GM18858 (cell line): ENCODE measurements around the gene SLC41A3.
A peak's percentile ranks its signal among the peaks of the same experiment; 100 is the strongest.

Source experiments
- ATAC-seq: cut with Tn5 transposase; IDR thresholded peaks from one replicate; pipeline ENCODE4 v1.9.1; 2021; ENCODE audit not compliant: unreplicated experiment

SLC41A3 gene

GRCh38 chr3:126083913-126084767, at the start of gene SLC41A3:
Gene SLC41A3 (minus strand): TSS chr3:126084124. CDS start chr3:126068219, 15,905 bp downstream.
- peak; percentile 87 for ATAC-seq

GRCh38 chr3:126133606-126134005, 49.7 kb upstream of the SLC41A3 start:
- ATAC-seq = no peak

GRCh38 chr3:126132751-126133511, 49.0 kb upstream of the SLC41A3 start:
- ATAC-seq = no peak

GRCh38 chr3:126131881-126132750, 48.2 kb upstream of the SLC41A3 start:
- ATAC-seq = no peak

GRCh38 chr3:126130981-126131745, 47.2 kb upstream of the SLC41A3 start:
- ATAC-seq = no peak

GRCh38 chr3:126130081-126130855, 46.3 kb upstream of the SLC41A3 start:
- ATAC-seq = no peak

- no peak for ATAC-seq
Observed at GRCh38 chr3:126129398-126129891, 45.5 kb upstream of the SLC41A3 start.

GRCh38 chr3:126128504-126129397, 44.8 kb upstream of the SLC41A3 start:
- ATAC-seq = no peak

- ATAC-seq = no peak
Observed at GRCh38 chr3:126127904-126128303, 44.0 kb upstream of the SLC41A3 start.

GRCh38 chr3:126127452-126127851, 43.5 kb upstream of the SLC41A3 start:
- ATAC-seq = no peak

- no peak for ATAC-seq
Observed at GRCh38 chr3:126126811-126127431, 43.0 kb upstream of the SLC41A3 start.

- no peak for ATAC-seq
Observed at GRCh38 chr3:126126286-126126685, 42.4 kb upstream of the SLC41A3 start.

GRCh38 chr3:126125781-126126251, 41.9 kb upstream of the SLC41A3 start:
- ATAC-seq = no peak

GRCh38 chr3:126125341-126125740, 41.4 kb upstream of the SLC41A3 start:
- ATAC-seq = no peak

- ATAC-seq = no peak
Observed at GRCh38 chr3:126124896-126125295, 41.0 kb upstream of the SLC41A3 start.

- ATAC-seq = no peak
Observed at GRCh38 chr3:126124148-126124868, 40.4 kb upstream of the SLC41A3 start.

GRCh38 chr3:126121632-126122031, 37.7 kb upstream of the SLC41A3 start:
- ATAC-seq = no peak
